ENCODE measurements around the gene SLC5A2. TPM values are rescaled to one million over a fixed set of nuclear protein-coding genes. Genes with fewer than 3 reads are reported as not detected.
A peak's percentile ranks its signal among the peaks of the same experiment; 100 is the strongest.
"Not testable (repeated sequence)": the region's sequence is repeated elsewhere in the genome, so short reads cannot be mapped to it uniquely, and the experiment has no call there.

SLC5A2 gene
- total RNA-seq, 1 experiment from 2014 or later, result 0.13 TPM

GRCh38 chr16:31480851-31481536, 1.9 kb upstream of the SLC5A2 start:
- no peaks in the 10 kb centered on the region for H3K36me3 ChIP-seq (ENCODE audit: low read depth)
- ChIA-PET POLR2A (ENCODE audit: unreplicated experiment) (no interaction called here), CTCF (no interaction called here)
- intact Hi-C loops (cut with micrococcal nuclease; ENCODE audit: unreplicated experiment), result no loop called here
- H3K4me3 ChIP-seq, result no peak overlapping the region
- BruUV-seq (replicated peaks), result no TSS peak
- TF ChIP-seq, protein P1, sequence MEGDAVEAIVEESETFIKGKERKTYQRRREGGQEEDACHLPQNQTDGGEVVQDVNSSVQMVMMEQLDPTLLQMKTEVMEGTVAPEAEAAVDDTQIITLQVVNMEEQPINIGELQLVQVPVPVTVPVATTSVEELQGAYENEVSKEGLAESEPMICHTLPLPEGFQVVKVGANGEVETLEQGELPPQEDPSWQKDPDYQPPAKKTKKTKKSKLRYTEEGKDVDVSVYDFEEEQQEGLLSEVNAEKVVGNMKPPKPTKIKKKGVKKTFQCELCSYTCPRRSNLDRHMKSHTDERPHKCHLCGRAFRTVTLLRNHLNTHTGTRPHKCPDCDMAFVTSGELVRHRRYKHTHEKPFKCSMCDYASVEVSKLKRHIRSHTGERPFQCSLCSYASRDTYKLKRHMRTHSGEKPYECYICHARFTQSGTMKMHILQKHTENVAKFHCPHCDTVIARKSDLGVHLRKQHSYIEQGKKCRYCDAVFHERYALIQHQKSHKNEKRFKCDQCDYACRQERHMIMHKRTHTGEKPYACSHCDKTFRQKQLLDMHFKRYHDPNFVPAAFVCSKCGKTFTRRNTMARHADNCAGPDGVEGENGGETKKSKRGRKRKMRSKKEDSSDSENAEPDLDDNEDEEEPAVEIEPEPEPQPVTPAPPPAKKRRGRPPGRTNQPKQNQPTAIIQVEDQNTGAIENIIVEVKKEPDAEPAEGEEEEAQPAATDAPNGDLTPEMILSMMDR (conservative IDR thresholded peaks at IDR 0.05), result no peak
- no peak for TF ChIP-seq EZH2 (IDR thresholded peaks at IDR 0.05; ENCODE audit: low read depth)
- no peak for DNase-seq
- H3K9me2 ChIP-seq (ENCODE audit: insufficient read depth), result no peaks in the 10 kb centered on the region
- 0 out of 2 replicates have a peak, but pooled peaks cover 4% of the 10 kb centered on the region for H3K27me3 ChIP-seq (ENCODE audit: insufficient read depth, low read depth)
- no peak overlapping the region for H2AFZ ChIP-seq
- peaks cover 19% of the 10 kb centered on the region for H3F3A ChIP-seq (ENCODE audit: insufficient read depth, low read depth)
- H3K4me1 ChIP-seq (replicated peaks; ENCODE audit: insufficient read depth), result peaks cover 15% of the 10 kb centered on the region
- no peaks in the 10 kb centered on the region for H3K9me3 ChIP-seq (ENCODE audit: insufficient read depth, low read depth)
- H3K79me2 ChIP-seq (ENCODE audit: low read depth), result no peaks in the 10 kb centered on the region
- H4K20me1 ChIP-seq (ENCODE audit: insufficient read depth), result no peaks in the 10 kb centered on the region
- H3K4me2 ChIP-seq, result no peak overlapping the region
- no peak overlapping the region for H3K27ac ChIP-seq

DNA sequence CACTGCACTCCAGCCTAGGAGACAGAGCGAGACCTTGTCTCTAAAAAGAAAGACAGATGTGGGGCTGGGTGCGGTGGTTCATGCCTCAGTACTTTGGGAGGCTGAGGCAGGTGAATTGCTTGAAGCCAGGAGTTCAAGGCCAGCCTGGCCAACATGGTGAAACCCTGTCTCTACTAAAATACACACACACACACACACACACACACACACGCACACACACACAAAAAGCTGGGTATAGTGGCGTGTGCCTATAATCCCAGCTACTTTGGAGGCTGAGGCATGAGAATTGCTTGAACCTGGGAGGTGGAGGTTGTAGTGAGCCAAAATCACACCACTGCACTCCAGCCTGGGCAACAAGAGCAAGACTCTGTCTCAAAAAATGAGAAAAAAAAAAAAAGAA, 1.1 kb downstream of the SLC5A2 start:
- H2AFZ ChIP-seq; CTCF ChIA-PET; POLR2A ChIA-PET (ENCODE audit: unreplicated experiment); H4K20me1 ChIP-seq (ENCODE audit: insufficient read depth); H3K4me1 ChIP-seq (replicated peaks; ENCODE audit: insufficient read depth); H3K27me3 ChIP-seq (ENCODE audit: insufficient read depth, low read depth); H3K9me2 ChIP-seq (ENCODE audit: insufficient read depth); H3K79me2 ChIP-seq (ENCODE audit: low read depth); H3K4me2 ChIP-seq; H3K36me3 ChIP-seq (ENCODE audit: low read depth); BruUV-seq (replicated peaks); H3K27ac ChIP-seq; H3F3A ChIP-seq (ENCODE audit: insufficient read depth, low read depth); H3K4me3 ChIP-seq; intact Hi-C loops (cut with micrococcal nuclease; ENCODE audit: unreplicated experiment); DNase-seq; H3K9me3 ChIP-seq (ENCODE audit: insufficient read depth, low read depth): not testable (repeated sequence)

DNA sequence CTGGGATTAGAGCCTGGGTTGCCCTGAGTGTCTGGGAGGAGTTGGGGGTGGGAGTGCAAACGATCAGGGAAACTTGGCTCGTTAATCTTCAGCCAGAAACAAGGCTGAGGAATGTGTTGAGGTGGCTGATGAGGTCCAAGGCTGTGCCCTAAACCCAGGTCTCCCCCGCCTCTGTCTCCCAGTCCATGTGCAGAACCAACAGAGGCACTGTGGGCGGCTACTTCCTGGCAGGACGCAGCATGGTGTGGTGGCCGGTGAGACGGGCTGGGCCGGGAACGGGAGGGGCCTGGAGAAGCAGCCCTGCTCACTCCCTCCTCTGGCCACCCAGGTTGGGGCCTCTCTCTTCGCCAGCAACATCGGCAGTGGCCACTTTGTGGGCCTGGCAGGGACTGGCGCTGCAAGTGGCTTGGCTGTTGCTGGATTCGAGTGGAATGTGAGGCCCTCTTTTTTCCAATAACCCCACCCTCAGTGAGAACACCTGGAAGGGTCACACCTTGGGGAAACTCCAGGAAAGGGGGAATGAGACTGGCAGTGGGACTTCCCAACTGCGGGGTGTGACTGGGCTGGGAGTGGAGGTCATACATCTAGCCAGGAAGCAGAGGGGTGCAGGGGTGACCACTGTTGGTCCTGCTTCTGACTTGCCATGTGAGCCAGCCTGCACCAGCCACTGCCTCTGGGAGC, 1.7 kb downstream of the SLC5A2 start:
- H3K27me3 ChIP-seq (ENCODE audit: insufficient read depth, low read depth), result 0 out of 2 replicates have a peak, but pooled peaks cover 4% of the 10 kb centered on the region
- H3K36me3 ChIP-seq (ENCODE audit: low read depth), result no peaks in the 10 kb centered on the region
- 0 out of 2 replicates have a peak, but pooled peaks cover 8% of the 10 kb centered on the region for H3K4me1 ChIP-seq (replicated peaks; ENCODE audit: insufficient read depth)
- H3K79me2 ChIP-seq (ENCODE audit: low read depth), result no peaks in the 10 kb centered on the region
- CTCF ChIA-PET, result no interaction called here
- no peak overlapping the region for H2AFZ ChIP-seq
- DNase-seq, result peak in 1 of 2 experiments; percentile 53
- H3K9me3 ChIP-seq (ENCODE audit: insufficient read depth, low read depth), result no peaks in the 10 kb centered on the region
- no peak overlapping the region for H3K4me3 ChIP-seq
- no peaks in the 10 kb centered on the region; the same call in 1 of the 2 replicates for H3F3A ChIP-seq (ENCODE audit: insufficient read depth, low read depth)
- H3K4me2 ChIP-seq, result no peak overlapping the region
- POLR2A ChIA-PET (ENCODE audit: unreplicated experiment), result no interaction called here
- no peak for TF ChIP-seq EZH2 (IDR thresholded peaks at IDR 0.05; ENCODE audit: low read depth)
- TF ChIP-seq, protein P1 (conservative IDR thresholded peaks at IDR 0.05), result no peak
- H4K20me1 ChIP-seq (ENCODE audit: insufficient read depth), result no peaks in the 10 kb centered on the region
- intact Hi-C loops (cut with micrococcal nuclease; ENCODE audit: unreplicated experiment), result no loop called here
- H3K9me2 ChIP-seq (ENCODE audit: insufficient read depth), result no peaks in the 10 kb centered on the region
- H3K27ac ChIP-seq, result no peak overlapping the region
- BruUV-seq (replicated peaks), result no TSS peak

Measured in PC-9 (cell line).